Measurements from ENCODE around the gene TCF4.

The TCF4 gene

GRCh38 chr18:55385770-55386169, 202.2 kb downstream of the TCF4 start:
- no peak for DNase-seq (ENCODE audit: low read depth in 2 of 2)

- DNase-seq (ENCODE audit: low read depth in 2 of 2), result no peak
These were observed 203.3 kb downstream of the TCF4 start for GRCh38 chr18:55384551-55385275.

GRCh38 chr18:55384115-55384514, 203.9 kb downstream of the TCF4 start:
- DNase-seq (ENCODE audit: low read depth in 2 of 2), result no peak

- DNase-seq (ENCODE audit: low read depth in 2 of 2), result no peak
These were observed 205.7 kb downstream of the TCF4 start for GRCh38 chr18:55382277-55382805.

- peak; percentile 89 to 90 for DNase-seq (ENCODE audit: low read depth in 2 of 2)
These were observed 206.7 kb downstream of the TCF4 start for GRCh38 chr18:55381277-55381676.

- peak in 1 of 2 experiments; percentile 51 for DNase-seq (ENCODE audit: low read depth in 2 of 2)
These were observed 207.4 kb downstream of the TCF4 start for GRCh38 chr18:55380589-55380988.

GRCh38 chr18:55376387-55376786, 211.6 kb downstream of the TCF4 start:
- DNase-seq (ENCODE audit: low read depth in 2 of 2), result no peak

GRCh38 chr18:55375930-55376329, 212.1 kb downstream of the TCF4 start:
- no peak for DNase-seq (ENCODE audit: low read depth in 2 of 2)

GRCh38 chr18:55374741-55375140, 213.3 kb downstream of the TCF4 start:
- DNase-seq (ENCODE audit: low read depth in 2 of 2), result no peak

- DNase-seq (ENCODE audit: low read depth in 2 of 2), result no peak
These were observed 215.8 kb downstream of the TCF4 start for GRCh38 chr18:55372209-55372608.

GRCh38 chr18:55370936-55371335, 217.1 kb downstream of the TCF4 start:
- no peak for DNase-seq (ENCODE audit: low read depth in 2 of 2)

- DNase-seq (ENCODE audit: low read depth in 2 of 2), result no peak
These were observed 218.6 kb downstream of the TCF4 start for GRCh38 chr18:55369346-55369745.

GRCh38 chr18:55365342-55365741, 222.7 kb downstream of the TCF4 start:
- DNase-seq (ENCODE audit: low read depth in 2 of 2), result no peak

GRCh38 chr18:55362303-55362702, 225.7 kb downstream of the TCF4 start:
- no peak for DNase-seq (ENCODE audit: low read depth in 2 of 2)

GRCh38 chr18:55361492-55362250, 226.3 kb downstream of the TCF4 start:
- DNase-seq (ENCODE audit: low read depth in 2 of 2), result no peak

- DNase-seq (ENCODE audit: low read depth in 2 of 2), result no peak
These were observed 227.9 kb downstream of the TCF4 start for GRCh38 chr18:55360061-55360460.

GRCh38 chr18:55356815-55357214, 231.2 kb downstream of the TCF4 start:
- no peak for DNase-seq (ENCODE audit: low read depth in 2 of 2)

- no peak for DNase-seq (ENCODE audit: low read depth in 2 of 2)
These were observed 232.8 kb downstream of the TCF4 start for GRCh38 chr18:55355223-55355622.

- peak; percentile 55 for DNase-seq (ENCODE audit: low read depth in 2 of 2)
These were observed 233.2 kb downstream of the TCF4 start for GRCh38 chr18:55354795-55355194.

GRCh38 chr18:55353806-55354205, 234.2 kb downstream of the TCF4 start:
- DNase-seq (ENCODE audit: low read depth in 2 of 2), result no peak

GRCh38 chr18:55353391-55353790, 234.6 kb downstream of the TCF4 start:
- no peak for DNase-seq (ENCODE audit: low read depth in 2 of 2)

- DNase-seq (ENCODE audit: low read depth in 2 of 2), result no peak
These were observed 235.8 kb downstream of the TCF4 start for GRCh38 chr18:55351980-55352714.
